Activated gamma-delta T cell treated with anti-CD3 and anti-CD28 coated beads, Interleukin-2, amount 50 U/mL, for 16 hours (primary cell): Measurements from ENCODE around the gene SPATA31D1.

ENCODE experiments used
- DNase-seq: peaks from one replicate; pipeline ENCODE4 v3.0.0-alpha.2; 2020; ENCODE audit warnings: low read depth

The SPATA31D1 gene

GRCh38 chr9:82022121-82022520, 33.5 kb downstream of the SPATA31D1 start:
- no peak for DNase-seq

DNA sequence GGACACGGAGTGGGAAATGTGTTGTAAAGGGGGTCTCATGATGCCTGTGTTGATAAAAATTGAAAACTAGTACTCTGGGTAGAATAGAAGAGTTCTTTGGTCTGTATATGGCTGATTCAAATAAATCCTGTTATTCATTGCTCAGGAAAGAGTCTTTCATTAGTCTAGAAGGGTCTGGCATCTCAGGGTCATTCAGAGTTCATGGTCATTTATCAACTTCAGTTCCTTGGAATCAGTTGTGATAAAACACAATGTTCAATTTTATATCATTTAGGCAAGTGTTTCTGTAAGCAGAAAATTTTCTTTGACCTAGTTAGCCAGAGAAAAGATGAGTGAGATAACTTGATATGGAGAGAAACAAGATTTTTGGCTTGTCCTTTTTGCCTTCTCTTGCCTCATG, 36.3 kb downstream of the SPATA31D1 start:
- DNase-seq: no peak

- DNase-seq: no peak
These were observed 43.1 kb downstream of the SPATA31D1 start for GRCh38 chr9:82031538-82032280.

DNA sequence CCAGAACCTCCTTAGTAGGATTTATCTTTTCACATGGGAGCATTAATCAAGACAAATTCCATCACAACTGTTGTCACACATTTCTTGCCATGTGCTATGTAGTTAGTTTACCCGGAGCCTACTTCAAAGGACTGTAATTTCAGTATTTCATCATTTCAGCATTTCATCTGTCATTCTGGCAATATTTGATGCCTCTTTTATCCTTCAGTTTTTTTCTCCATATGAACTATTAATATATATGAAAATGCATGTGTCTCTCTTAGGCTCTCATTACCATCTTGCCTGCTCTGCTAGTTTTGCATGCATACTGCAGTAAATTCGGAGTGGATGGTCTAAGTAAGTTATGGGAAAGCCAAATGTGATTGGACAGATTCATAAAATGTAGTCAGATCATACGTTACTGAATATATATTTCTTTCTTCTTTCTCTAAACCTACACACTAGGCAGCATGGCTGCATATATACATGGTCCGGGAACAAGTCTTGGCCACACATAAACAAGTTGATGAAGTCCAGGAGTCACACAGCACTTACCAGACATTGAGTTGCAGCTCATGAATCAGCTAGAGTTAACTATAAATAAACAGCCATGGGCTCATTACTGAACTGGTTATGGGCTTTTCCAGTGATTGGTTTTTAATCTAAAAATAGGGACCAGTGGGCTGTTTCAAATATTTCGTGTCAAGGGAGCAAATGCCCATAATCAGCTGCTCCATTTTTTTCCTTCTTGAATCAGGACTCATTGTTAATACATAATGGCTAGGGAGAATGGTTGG, 46.6 kb downstream of the SPATA31D1 start:
- no peak for DNase-seq

GRCh38 chr9:82036086-82036485, 47.5 kb downstream of the SPATA31D1 start:
- no peak for DNase-seq

DNA sequence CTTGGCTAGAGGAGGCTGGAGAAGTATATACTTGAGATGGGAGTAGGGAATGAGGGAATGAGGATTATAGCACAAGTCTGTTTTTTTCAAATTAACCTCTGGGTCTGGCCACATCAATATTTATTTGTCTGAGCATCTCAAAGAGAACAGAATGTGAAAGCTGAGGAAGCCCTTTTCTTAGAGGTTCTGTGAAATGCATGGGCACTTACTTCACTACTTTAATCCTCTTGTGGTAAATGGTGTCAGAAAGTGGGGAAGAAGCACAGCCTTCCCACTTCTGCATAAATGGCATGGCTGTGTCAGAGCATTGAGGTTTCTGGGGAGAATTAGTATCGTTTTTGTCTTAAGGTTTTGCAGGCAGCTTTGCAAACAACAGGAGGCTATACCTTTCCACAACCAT, 48.6 kb downstream of the SPATA31D1 start:
- DNase-seq: no peak

- no peak for DNase-seq
These were observed 50.3 kb downstream of the SPATA31D1 start for GRCh38 chr9:82038897-82039296.
